Fibroblast of skin of right quadriceps (primary cell): Measurements from ENCODE around the gene BCL2.
"Not testable (repeated sequence)": the region's sequence is repeated elsewhere in the genome, so short reads cannot be mapped to it uniquely, and the experiment has no call there.

Experiments used
- DNase-seq: peaks from one replicate; pipeline ENCODE4 v3.0.0-alpha.2; 2013

The BCL2 gene

GRCh38 chr18:63198098-63198760, 121.3 kb downstream of the BCL2 start:
- DNase-seq, result no peak

DNA sequence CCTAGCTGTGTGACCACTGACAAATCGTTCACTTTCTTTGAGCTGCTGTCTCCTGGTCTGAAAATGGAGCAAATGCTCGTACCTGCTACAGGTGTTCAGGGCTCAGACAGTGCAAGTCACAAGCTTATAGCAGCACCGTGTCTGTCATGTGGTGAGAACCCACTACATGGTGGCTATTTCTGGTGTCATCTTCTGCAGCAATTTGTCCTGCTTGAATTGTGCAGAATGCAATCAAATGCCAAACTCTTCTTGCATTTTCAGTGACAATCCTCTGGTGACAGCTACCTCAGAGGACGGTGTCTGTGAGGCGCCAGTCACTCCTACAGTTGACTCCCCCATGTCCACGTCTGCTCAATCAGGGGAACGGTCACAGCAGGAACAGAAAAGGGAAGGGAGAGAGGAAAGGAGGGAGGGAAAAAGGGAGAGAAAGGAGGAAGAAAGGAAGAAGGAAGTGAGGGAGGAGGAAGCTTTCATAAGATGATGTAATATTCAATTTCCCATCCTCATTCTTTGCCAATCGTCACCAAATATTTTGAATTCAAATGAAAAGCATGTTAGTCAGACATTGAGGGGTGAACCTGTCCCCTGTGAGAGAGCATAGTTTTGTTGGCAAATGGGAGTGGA, 122.2 kb downstream of the BCL2 start:
- no peak for DNase-seq

DNA sequence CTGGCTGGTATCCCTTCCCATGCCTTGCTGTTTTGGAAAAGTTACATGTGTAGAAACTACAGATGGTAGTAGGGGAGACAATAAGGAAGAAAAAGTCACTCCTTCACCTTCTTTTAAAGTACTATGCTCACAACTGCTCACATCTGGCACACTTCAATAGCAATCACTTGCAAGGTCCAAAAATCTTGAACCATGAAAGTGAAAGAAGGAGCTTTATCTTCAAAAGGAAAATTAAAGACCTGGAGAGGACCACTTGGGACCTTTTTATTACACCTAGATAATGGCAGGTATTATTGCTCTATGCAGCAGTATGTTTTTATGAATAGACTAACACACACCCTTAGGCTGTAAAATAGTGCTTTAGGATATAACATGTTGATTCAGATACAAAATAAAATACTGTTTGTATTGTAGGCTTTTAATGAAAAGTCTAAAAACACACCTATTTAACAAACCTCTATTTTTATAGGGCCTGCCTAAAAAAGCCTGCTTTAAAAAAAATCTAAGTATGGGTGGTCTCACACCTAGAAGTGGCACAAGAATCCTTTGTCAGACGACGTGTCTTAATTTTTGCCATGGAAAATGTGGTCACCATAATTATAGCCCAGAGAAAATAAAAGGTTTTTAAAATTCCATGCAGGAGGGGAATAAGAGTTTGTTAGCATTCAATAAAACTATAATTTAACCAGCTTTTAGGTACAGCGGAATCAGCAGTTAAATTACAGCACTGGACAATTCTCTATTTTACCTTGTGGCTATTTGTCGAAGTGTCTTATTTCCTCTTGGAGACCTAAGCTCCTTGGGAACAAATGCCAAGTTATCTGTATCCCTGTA, 124.0 kb downstream of the BCL2 start:
- DNase-seq, result no peak

DNA sequence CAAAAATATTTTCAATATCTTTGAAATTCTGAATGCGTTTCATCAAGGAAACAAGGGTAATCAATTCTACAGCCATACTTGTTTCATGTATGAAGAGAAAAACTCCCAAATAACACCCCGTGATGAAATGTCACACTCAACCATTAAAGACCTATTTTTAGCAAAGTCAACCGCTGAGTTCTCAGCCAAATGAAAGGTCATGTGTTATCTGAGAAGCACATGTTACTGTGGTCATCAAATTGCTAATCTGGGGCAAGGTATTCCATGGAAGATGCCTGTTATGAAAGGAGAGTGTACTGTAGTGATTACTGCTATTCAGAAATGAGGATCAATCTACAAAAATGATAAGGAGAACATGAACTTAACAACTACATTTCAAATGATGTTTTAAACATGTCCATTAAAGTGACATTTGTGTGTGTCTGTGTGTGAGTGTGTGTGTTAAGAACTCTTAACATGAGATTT, 126.7 kb downstream of the BCL2 start:
- DNase-seq, result no peak

- DNase-seq, result no peak
Measured at GRCh38 chr18:63192126-63192884, 127.3 kb downstream of the BCL2 start.

DNA sequence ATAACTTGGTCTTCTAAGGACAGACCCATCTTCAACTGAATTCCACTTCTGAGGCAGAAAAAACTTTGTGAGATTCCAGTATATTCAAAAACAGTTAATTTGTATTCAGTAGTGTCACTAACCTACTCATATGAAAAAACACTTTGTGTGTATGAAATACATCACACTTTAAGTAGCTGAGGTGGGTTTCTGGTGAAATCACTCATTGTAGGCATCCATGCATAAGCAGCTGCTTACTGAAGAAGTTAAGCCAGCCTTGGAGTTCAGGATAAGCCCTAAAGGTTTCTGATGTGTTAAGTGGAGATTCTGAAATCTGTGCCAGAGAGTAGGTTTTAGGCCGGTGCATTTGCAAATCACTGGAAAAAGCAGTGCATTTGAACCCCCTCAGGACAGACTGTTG, 128.2 kb downstream of the BCL2 start:
- no peak for DNase-seq

DNA sequence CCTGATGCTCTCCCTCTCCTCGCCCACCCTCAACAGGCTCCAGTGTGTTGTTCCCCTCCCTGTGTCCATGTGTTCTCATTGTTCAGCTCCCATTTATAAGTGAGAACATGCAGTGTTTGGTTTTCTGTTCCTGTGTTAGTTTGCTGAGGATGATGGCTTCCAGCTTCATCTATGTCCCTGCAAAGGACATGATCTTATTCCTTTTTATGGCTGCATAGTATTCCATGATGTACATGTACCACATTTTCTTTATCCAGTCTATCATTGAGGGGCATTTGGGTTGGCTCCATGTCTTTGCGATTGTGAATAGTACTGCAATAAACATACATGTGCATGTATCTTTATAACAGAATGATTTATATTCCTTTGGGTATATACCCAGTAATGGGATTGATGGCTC, 128.7 kb downstream of the BCL2 start:
- DNase-seq, result not testable (repeated sequence)

GRCh38 chr18:63189817-63190216, 129.8 kb downstream of the BCL2 start:
- no peak for DNase-seq

DNA sequence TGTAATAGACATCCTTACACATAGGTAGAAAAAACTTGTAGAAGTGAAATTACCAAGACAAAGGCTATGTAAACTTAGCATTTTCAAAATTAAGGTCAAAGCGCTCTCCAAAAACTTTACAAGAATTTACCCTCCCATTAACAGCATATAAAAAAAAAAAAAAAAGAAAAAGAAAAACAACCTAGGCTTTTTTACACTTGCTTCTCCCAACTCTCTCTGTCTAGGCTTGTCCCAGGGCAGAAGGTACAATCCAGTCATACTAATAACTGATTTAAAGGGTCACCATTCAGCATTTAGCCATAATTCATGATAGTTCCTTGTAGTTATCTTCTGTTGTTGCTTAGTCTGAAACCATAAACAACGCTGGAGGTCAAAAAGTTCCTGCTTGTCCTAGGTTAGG, 130.5 kb downstream of the BCL2 start:
- no peak for DNase-seq

- DNase-seq, result no peak
Measured at GRCh38 chr18:63187791-63188460, 131.6 kb downstream of the BCL2 start.

- DNase-seq, result no peak
Measured at GRCh38 chr18:63187223-63187574, 132.4 kb downstream of the BCL2 start.

DNA sequence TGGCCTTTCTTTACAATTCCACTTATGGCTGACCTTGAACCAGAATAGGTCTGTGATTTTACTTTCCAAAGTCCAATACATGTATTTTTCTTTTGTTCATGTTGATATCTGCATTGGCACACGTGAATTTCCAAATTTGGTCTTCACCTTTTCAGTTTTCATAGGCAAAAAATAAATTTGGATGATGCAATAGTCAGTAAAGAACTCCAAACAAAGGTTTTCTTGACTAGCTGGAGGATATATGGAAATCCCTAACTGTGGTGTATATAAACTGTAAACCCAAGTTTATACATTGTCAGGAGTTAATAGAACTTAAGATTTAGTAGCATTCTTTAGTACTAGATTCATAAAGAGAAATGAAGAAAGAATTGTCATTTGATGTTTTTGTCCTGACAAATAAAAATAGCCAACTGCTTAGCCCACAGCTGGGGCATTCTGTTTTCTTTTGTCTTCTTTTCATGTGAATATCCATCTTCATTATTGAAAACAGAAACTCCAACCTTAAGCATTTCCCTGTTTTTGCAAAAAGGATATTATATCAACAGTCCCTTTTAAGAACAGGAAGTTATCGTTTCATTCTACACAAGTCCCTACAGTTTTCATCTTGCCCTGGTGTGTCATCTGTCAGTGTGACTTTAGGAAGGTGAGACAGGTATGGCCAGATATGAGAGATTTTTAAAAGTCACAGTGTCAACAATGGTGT, 132.9 kb downstream of the BCL2 start:
- peak; percentile 26 for DNase-seq

- peak; percentile 69 for DNase-seq
Measured at GRCh38 chr18:63185984-63186383, 133.6 kb downstream of the BCL2 start.

GRCh38 chr18:63183952-63184770, 135.4 kb downstream of the BCL2 start:
- no peak for DNase-seq

DNA sequence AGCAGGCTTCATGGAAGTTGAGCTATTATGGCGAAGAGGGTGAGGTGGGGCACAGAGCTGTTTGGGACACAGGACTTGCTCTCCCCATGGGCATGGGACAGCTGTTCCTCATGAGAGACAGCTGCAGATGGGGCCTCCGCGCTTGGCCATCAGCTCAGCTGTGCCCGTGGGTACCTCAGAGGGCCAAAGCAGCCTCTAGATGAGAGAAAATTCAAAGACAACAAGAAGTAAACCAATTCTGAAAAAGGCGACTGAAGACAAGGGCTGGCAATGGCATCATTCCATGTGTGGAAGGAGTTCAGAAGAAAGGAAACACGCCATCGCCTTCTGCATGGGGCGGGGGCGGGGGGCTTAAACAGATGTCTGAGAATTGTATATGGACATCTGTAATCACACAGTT, 136.2 kb downstream of the BCL2 start:
- DNase-seq, result no peak

- DNase-seq, result no peak
Measured at GRCh38 chr18:63182861-63183260, 136.7 kb downstream of the BCL2 start.

DNA sequence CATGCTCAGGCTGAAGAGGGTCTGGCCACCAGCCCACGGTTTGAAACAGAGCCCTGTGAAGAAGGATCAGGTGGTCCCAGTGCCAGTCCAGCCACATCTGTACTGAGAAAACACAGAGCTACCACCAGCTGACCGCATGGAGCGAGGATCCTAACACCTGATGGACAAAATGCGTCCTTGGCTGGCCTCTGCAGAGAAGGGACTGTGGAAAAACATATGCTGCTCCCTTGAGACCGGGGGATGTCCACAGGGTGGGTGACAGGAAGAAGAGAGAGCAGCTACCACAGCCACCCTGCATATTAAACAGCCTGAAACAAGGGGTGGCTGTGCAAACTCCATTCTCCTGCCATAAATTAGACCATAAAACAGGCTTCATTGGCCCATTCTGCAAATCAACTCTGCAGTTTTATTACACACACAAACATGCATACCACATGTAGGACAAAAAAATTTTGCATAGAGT, 137.2 kb downstream of the BCL2 start:
- DNase-seq, result no peak

DNA sequence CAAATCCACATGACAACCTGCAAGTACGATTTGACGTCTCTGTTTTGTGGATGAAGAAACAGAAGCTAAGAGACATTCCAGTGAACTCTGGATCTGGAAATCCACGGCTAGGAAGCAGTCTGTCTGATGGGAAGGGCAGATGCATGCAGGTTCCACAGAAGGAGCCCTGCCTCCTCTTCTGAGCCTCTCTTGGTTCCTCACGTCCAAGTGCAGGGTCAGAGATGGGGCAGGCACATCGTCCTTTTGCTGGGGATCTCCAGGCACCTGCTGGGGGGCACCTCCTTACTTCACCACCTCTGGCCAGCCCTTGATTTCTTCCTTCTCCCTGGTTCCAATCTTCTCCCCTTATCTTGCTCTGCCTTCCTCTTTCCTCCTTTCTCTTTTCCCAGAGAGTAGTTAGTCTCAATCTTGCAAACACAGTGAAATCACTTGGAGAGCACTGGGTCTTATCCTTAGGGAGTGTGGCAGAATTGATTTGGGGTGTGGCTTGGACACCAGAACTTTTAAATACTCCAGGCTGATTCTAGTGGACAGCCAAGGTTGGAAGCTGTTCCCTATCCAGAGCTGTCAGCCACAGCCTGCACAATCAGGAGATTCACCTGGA, 137.8 kb downstream of the BCL2 start:
- no peak for DNase-seq

- DNase-seq, result no peak
Measured at GRCh38 chr18:63180971-63181376, 138.6 kb downstream of the BCL2 start.

- DNase-seq, result no peak
Measured at GRCh38 chr18:63180321-63180720, 139.2 kb downstream of the BCL2 start.

GRCh38 chr18:63179422-63179821, 140.1 kb downstream of the BCL2 start:
- DNase-seq, result no peak
